Left hindlimb (tissue), 1 donor: ENCODE measurements around the gene FRYL.
"Not testable (repeated sequence)": the region's sequence is repeated elsewhere in the genome, so short reads cannot be mapped to it uniquely, and the experiment has no call there.

Source experiments
- DNase-seq: peaks from one replicate; pipeline ENCODE4 v3.0.0-alpha.2; 2018

Gene FRYL

GRCh38 chr4:48483006-48483776 is 296.9 kb downstream of the FRYL start, which contains the start of gene SLC10A4:
Gene SLC10A4 (plus strand): TSS chr4:48483343. CDS start chr4:48483562, 219 bp downstream.
- DNase-seq = peak; percentile 34

- DNase-seq = no peak
These were observed 298.5 kb downstream of the FRYL start for GRCh38 chr4:48481581-48481980.

GRCh38 chr4:48478273-48478672 is 301.8 kb downstream of the FRYL start:
- DNase-seq = no peak

GRCh38 chr4:48475770-48476169 is 304.3 kb downstream of the FRYL start:
- no peak for DNase-seq

GRCh38 chr4:48472794-48473193 is 307.3 kb downstream of the FRYL start:
- no peak for DNase-seq

- no peak for DNase-seq
These were observed 309.5 kb downstream of the FRYL start for GRCh38 chr4:48470570-48470969.

- no peak for DNase-seq
These were observed 309.9 kb downstream of the FRYL start for GRCh38 chr4:48470137-48470536.

- DNase-seq = no peak
These were observed 312.2 kb downstream of the FRYL start for GRCh38 chr4:48467891-48468290.

DNA sequence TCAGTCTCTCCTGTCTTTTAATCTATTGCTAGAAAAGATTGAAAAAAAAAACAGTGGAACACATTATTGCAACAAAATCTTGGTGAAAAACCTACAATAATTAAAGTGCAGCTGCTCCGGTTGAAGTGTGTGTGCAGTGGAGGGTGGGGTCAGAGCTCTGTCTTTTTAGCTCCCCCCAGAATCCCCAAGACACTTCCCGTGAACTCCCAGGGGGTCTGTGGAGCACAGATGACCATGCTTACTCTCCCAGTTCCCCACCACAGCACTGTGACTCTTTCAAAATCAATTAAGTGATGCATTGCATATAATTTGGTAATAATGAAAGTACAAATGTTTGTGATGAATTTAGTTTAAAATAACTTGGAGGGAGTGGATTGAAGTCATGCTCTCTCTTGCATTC is 312.6 kb downstream of the FRYL start:
- DNase-seq = no peak

DNA sequence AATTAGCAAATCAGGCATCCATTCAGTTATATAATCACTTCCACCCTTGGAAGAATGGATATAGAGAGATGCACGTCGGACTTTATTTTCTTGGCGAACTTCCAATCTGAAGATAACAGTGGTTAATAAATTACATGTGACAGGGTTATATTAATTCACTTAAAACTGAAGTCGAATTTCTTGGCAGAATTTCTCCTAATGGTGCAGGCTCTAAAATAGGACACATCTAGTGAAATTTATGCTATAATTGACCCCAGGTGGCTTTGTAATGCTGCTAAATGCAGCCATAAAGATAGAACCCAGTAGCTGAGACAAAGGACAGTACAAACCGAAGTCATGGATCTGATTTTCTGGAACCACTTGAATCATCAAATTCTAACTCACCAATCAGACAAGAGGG is 317.7 kb downstream of the FRYL start:
- DNase-seq = no peak

DNA sequence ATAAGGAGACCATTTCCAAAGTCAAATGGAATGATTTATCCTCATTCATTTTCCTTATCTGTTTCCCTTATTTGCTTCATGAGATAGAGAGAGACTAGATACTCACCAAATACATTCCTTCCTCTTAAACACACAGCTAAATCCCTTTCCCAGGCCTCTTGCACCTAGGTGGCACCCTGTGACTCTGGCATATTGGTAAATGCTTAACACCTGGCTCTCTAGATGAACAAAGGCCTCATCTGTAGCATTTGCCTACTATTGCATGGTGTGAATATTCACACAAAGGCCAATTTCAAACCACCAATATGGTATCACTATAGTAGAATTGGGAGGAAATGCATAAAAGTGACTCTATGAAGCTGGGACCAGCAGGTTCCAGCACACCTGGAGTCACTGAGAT is 319.1 kb downstream of the FRYL start:
- DNase-seq = no peak

- no peak for DNase-seq
These were observed 325.5 kb downstream of the FRYL start for GRCh38 chr4:48454591-48454990.

GRCh38 chr4:48451656-48452055 is 328.4 kb downstream of the FRYL start:
- not testable (repeated sequence) for DNase-seq

- no peak for DNase-seq
These were observed 329.3 kb downstream of the FRYL start for GRCh38 chr4:48450740-48451139.

- DNase-seq = no peak
These were observed 330.9 kb downstream of the FRYL start for GRCh38 chr4:48449151-48449550.
